OCI-LY7 (cell line): ENCODE data around the gene TTLL7. TPM values are rescaled to one million over a fixed set of nuclear protein-coding genes. Genes with fewer than 3 reads are reported as not detected.
"Not testable (repeated sequence)": the region's sequence is repeated elsewhere in the genome, so short reads cannot be mapped to it uniquely, and the experiment has no call there.

ENCODE experiments used
- BruUV-seq: library from RNA; stranded (reverse); fragments of 400-500 nt; replicated peaks from 2 replicates; lab custom pipeline; 2021; lab: Mats Ljungman, UMichigan
- CTCF ChIA-PET: fragments of 300-600 bp; sonication (Branson Sonifier 250); formaldehyde crosslinking; loops from one replicate; lab custom pipeline; 2022; ENCODE audit warnings: antibody characterized with exemption; ENCODE audit not compliant: unreplicated experiment; lab: Charles Lee
- POLR2A ChIA-PET: fragments of 300-600 bp; sonication (Branson Sonifier 250); formaldehyde crosslinking; loops from one replicate; lab custom pipeline; 2022; ENCODE audit warnings: antibody characterized with exemption; lab: Charles Lee
- DNase-seq: peaks from one replicate; pipeline ENCODE4 v3.0.0-alpha.2; 2015; ENCODE audit warnings: low spot score
- H2AFZ ChIP-seq: fragments of 200-600 bp; sonication (generic), shearing (Covaris generic); 2 replicates; pipeline ENCODE4 v1.6.1; 2014; ENCODE audit warnings: mild to moderate bottlenecking, antibody characterized with exemption, low read length, moderate library complexity
- H3K27ac ChIP-seq: fragments of 200-600 bp; sonication (generic); 2 replicates; pipeline ENCODE4 v1.5.1; 2014; ENCODE audit warnings: mixed run types, low read depth, mild to moderate bottlenecking, moderate library complexity, low read length, inconsistent platforms; ENCODE audit not compliant: poor library complexity, severe bottlenecking
- H3K36me3 ChIP-seq: fragments of 200-600 bp; sonication (generic); 2 replicates; pipeline ENCODE4 v1.6.1; 2014; ENCODE audit warnings: mild to moderate bottlenecking, antibody characterized with exemption, low read length, moderate library complexity, mixed read lengths; ENCODE audit not compliant: insufficient read depth
- H3K4me1 ChIP-seq: fragments of 200-600 bp; sonication (generic); 2 replicates; pipeline ENCODE4 v1.5.1; 2014; ENCODE audit warnings: mild to moderate bottlenecking, low read length; ENCODE audit not compliant: insufficient read depth, poor library complexity, severe bottlenecking
- H3K4me2 ChIP-seq: fragments of 200-600 bp; sonication (generic); 2 replicates; pipeline ENCODE4 v1.6.1; 2014; ENCODE audit warnings: mild to moderate bottlenecking, low read length
- H3K4me3 ChIP-seq: fragments of 200-600 bp; sonication (generic); 2 replicates; pipeline ENCODE4 v1.5.1; 2014; ENCODE audit warnings: mild to moderate bottlenecking, low read depth, low read length; ENCODE audit not compliant: poor library complexity, severe bottlenecking
- H3K79me2 ChIP-seq: fragments of 200-600 bp; sonication (generic); 2 replicates; pipeline ENCODE4 v1.6.1; 2016; ENCODE audit warnings: low read depth, mild to moderate bottlenecking, low read length, moderate library complexity, mixed read lengths; ENCODE audit not compliant: insufficient read depth
- H3K9me2 ChIP-seq: fragments of 200-600 bp; sonication (generic); 2 replicates; pipeline ENCODE4 v1.6.1; 2016; ENCODE audit warnings: mild to moderate bottlenecking, low read length, mixed read lengths; ENCODE audit not compliant: insufficient read depth
- H3K9me3 ChIP-seq: fragments of 200-600 bp; sonication (generic); 2 replicates; pipeline ENCODE4 v1.6.1; 2014; ENCODE audit warnings: mild to moderate bottlenecking, mixed run types, low read length, mixed read lengths
- H4K20me1 ChIP-seq: fragments of 200-600 bp; sonication (generic); 2 replicates; pipeline ENCODE4 v1.6.1; 2014; ENCODE audit warnings: mild to moderate bottlenecking, antibody characterized with exemption, low read length, moderate library complexity, mixed read lengths; ENCODE audit not compliant: insufficient read depth
- EZH2phosphoT487 ChIP-seq: fragments of 200-600 bp; sonication (generic); IDR thresholded peaks from 2 replicates; pipeline ENCODE4 v1.6.1; 2018; ENCODE audit warnings: low read depth, borderline replicate concordance, mild to moderate bottlenecking, mixed run types, antibody characterized with exemption, low read length, moderate library complexity, mixed read lengths
- intact Hi-C: fragments of 100-400 bp; cut with micrococcal nuclease; formaldehyde crosslinking; loops from one replicate; pipeline ENCODE4 v1.10.0; 2022; ENCODE audit not compliant: unreplicated experiment
- total RNA-seq, 2 experiments: library from RNA; depleted of rRNA in 1 of 2; stranded (reverse); fragments of >200 nt in 1 of 2; shearing (Covaris generic) in 1 of 2; gene quantifications; 2 replicates each; pipeline ENCODE4 v1.2.3, GENCODE V29; 2014 to 2022
- TF ChIP-seq, protein P1 (sequence below): fragments of 200-600 bp; sonication (generic); conservative IDR thresholded peaks from 2 replicates; pipeline ENCODE4 v1.5.1; 2014; ENCODE audit warnings: mild to moderate bottlenecking, antibody characterized with exemption, low read length, moderate library complexity, mixed read lengths

TTLL7 gene
- total RNA-seq, 2 experiments from 2014 or later: 0.76 to 0.88 TPM

DNA sequence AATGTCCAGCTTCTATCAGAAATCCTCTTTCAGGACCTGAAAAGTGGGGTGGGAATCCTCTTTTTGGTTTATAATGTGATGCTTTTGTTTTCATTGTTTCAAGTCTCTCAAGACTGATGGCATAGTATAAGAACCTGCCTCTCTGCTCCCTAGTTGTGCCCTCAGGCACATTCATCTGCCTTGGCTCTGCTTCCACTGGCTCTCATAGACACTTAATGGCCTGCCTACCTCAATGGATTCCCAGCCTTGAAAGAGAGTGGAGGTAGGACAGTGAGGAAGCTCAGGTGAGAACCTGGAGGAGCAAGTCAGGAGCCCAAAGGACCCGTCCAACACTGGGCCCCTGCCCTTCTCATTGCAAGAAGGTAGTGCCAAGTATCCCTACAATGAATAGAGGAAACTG is 4.8 kb downstream of the TTLL7 start:
- TF ChIP-seq EZH2phosphoT487: no peak
- TF ChIP-seq, protein P1, sequence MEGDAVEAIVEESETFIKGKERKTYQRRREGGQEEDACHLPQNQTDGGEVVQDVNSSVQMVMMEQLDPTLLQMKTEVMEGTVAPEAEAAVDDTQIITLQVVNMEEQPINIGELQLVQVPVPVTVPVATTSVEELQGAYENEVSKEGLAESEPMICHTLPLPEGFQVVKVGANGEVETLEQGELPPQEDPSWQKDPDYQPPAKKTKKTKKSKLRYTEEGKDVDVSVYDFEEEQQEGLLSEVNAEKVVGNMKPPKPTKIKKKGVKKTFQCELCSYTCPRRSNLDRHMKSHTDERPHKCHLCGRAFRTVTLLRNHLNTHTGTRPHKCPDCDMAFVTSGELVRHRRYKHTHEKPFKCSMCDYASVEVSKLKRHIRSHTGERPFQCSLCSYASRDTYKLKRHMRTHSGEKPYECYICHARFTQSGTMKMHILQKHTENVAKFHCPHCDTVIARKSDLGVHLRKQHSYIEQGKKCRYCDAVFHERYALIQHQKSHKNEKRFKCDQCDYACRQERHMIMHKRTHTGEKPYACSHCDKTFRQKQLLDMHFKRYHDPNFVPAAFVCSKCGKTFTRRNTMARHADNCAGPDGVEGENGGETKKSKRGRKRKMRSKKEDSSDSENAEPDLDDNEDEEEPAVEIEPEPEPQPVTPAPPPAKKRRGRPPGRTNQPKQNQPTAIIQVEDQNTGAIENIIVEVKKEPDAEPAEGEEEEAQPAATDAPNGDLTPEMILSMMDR: no peak
- POLR2A ChIA-PET: interaction anchor here (0.7 to 0.8 kb wide), 2 partner anchors 13 to 76 kb away, joined by 4 read pairs; no protein-coding TSS in a partner anchor

DNA sequence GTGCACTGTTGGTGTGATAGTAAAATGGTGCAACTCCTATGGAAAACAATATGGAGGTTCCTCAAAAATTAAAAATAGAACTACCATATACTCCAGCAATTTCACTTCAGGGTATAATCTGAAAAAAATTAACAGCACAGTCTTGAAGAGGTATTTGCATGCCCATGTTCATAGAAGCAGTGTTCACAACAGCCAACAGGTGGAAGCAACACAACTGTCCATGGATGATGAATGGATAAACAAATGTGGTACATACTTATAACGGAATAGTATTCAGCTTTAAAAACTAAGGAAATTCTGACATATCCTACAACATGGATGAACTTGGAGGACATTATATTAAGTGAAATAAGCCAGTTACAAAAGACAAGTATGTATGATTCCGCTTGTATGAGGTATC is 8.2 kb downstream of the TTLL7 start:
- H3K36me3 ChIP-seq: no peaks in the 10 kb centered on the region
- no TSS peak for BruUV-seq
- H3K4me2 ChIP-seq: no peak overlapping the region
- H3K9me3 ChIP-seq: no peaks in the 10 kb centered on the region
- H3K79me2 ChIP-seq: no peaks in the 10 kb centered on the region
- H2AFZ ChIP-seq: no peak overlapping the region
- DNase-seq: no peak
- H3K9me2 ChIP-seq: no peaks in the 10 kb centered on the region
- no peaks in the 10 kb centered on the region for H4K20me1 ChIP-seq
- ChIA-PET POLR2A (interaction anchor here (1.4 to 1.7 kb wide), 2 partner anchors 12 to 28 kb away, joined by 4 to 8 read pairs; no protein-coding TSS in a partner anchor), CTCF (no interaction called here)
- TF ChIP-seq, protein P1: peak; percentile 22; the same call in 1 of the 2 replicates
- no peak for TF ChIP-seq EZH2phosphoT487
- intact Hi-C loops: no loop called here
- H3K4me1 ChIP-seq: no peaks in the 10 kb centered on the region
- no peak overlapping the region for H3K4me3 ChIP-seq
- no peak overlapping the region for H3K27ac ChIP-seq

More for the DNA sequence above, 4.8 kb downstream of the TTLL7 start:
- Histone ChIP-seq H3K79me2 (no peaks in the 10 kb centered on the region), H3K9me2 (no peaks in the 10 kb centered on the region), H3K4me3 (no peak overlapping the region), H4K20me1 (no peaks in the 10 kb centered on the region), H2AFZ (no peak overlapping the region), H3K9me3 (no peaks in the 10 kb centered on the region), H3K4me2 (no peak overlapping the region), H3K4me1 (no peaks in the 10 kb centered on the region), H3K36me3 (no peaks in the 10 kb centered on the region), H3K27ac (no peak overlapping the region)
- BruUV-seq: no TSS peak
- no peak for DNase-seq
- CTCF ChIA-PET: no interaction called here
- intact Hi-C loops: no loop called here

DNA sequence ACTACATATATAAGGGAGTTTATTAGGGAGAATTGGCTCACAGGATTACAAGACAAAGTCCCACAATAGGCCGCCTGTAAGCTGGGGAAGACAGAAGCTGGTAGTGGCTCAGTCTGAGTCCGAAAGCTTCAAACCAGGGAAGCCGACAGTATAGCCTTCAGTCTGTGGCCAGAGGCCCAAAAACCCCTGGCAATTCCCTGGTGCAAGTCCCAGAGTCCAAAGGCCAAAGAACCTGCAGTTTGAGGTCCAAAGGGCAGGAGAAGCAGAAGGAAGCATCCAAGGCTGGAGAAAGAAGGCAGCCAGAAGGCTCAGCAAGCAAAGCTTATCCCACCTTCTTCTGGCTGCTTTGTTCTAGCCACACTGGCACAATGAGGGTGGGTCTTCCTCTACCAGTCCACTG is 13.9 kb downstream of the TTLL7 start:
- H3K27ac ChIP-seq: no peak overlapping the region
- H2AFZ ChIP-seq: no peak overlapping the region
- no peak overlapping the region for H3K4me3 ChIP-seq
- TF ChIP-seq, protein P1: no peak
- no peak for TF ChIP-seq EZH2phosphoT487
- no peaks in the 10 kb centered on the region for H3K36me3 ChIP-seq
- no peaks in the 10 kb centered on the region for H4K20me1 ChIP-seq
- no peak overlapping the region for H3K4me2 ChIP-seq
- H3K4me1 ChIP-seq: no peaks in the 10 kb centered on the region
- no peaks in the 10 kb centered on the region for H3K79me2 ChIP-seq
- H3K9me3 ChIP-seq: no peaks in the 10 kb centered on the region
- intact Hi-C loops: no loop called here
- DNase-seq: no peak
- H3K9me2 ChIP-seq: no peaks in the 10 kb centered on the region
- no TSS peak for BruUV-seq
- POLR2A ChIA-PET: no interaction called here
- CTCF ChIA-PET: no interaction called here

DNA sequence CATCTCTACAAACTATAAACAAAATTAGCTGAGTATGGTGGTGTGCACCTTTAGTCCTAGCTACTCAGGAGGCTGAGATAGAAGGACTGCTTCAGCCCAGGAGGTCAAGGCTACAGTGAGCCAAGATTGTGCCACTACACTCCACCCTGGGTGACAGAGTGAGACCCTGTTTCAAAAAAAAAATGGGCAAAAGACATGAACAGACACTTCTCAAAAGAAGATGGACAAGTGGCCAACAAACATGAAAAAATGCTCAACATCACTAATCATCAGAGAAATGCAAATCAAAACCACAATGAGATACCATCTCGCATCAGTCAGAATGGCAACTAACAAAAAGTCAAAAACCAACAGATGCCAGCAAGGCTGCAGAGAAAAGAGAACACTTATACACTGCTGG is 15.0 kb downstream of the TTLL7 start:
- H3K79me2 ChIP-seq, H3K4me3 ChIP-seq, H2AFZ ChIP-seq, H3K4me2 ChIP-seq, POLR2A ChIA-PET, H3K4me1 ChIP-seq, H3K36me3 ChIP-seq, H3K9me2 ChIP-seq, BruUV-seq, H3K9me3 ChIP-seq, intact Hi-C loops, H4K20me1 ChIP-seq, CTCF ChIA-PET, DNase-seq, H3K27ac ChIP-seq: not testable (repeated sequence)
